Measurements from ENCODE around the gene KERA.
A peak's percentile ranks its signal among the peaks of the same experiment; 100 is the strongest.
"Not testable (repeated sequence)": the region's sequence is repeated elsewhere in the genome, so short reads cannot be mapped to it uniquely, and the experiment has no call there.

KERA gene

DNA sequence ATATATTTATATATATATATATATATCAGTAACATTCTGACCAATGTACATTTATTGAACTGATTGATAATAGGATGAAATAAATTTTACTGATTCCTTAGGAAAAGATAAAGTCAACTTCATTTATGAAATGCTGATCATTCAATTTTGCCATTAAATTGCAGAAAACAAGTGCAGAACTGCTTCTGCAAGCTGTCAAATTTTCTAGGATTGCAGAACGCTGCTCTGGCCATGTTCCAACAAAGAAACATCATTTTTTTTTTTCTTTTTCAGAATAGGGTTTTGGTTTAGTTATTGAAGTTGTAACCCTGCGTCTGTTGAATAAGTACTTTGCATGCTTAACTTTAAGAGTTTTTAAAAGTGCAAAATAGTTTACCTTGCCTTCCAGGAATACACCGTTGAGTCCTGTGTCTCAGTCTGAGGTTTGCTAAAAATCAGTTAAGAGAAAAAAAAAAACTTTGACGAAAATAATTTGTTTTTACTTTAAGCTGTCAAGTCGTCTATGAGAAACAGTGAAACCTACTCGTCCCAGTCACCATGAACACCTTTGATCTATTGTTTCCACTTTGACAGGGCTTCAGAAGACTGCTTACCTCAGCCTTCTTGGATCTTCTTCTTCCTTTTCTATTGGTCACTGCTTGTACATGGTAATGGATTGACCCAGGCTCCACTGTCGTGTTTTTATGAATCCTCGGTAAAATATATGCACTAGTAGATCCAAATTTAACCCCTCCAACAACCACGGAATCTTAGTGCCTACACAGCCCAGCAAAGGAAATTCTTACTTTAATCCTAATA lies at the start of gene KERA:
TSS of gene KERA (minus strand) at position 657 of the 798 bp plus-strand sequence. CDS start 1,743 bp downstream, outside the sequence.
- DNase-seq (ENCODE audit: low spot score), result no peak

DNA sequence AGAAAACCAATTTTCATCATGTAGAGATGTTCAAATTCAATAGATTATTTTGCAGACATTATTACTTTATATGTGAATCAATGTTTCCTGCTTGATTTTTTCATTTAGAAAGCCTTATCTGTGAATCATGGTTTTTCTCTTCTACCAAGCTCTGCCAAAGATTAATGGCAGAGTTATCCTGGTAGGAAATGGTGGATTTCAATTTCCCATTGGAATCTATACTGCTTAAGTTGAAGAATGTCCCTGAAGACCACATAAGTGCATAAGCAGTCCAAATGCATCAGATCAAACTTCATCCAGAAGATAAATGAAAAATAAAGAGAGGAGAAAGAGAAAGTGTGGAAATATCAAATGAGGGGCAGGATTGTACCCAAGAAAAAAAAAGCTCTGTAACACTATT lies 48.5 kb upstream of the KERA start:
- no peak for DNase-seq (ENCODE audit: low spot score)

DNA sequence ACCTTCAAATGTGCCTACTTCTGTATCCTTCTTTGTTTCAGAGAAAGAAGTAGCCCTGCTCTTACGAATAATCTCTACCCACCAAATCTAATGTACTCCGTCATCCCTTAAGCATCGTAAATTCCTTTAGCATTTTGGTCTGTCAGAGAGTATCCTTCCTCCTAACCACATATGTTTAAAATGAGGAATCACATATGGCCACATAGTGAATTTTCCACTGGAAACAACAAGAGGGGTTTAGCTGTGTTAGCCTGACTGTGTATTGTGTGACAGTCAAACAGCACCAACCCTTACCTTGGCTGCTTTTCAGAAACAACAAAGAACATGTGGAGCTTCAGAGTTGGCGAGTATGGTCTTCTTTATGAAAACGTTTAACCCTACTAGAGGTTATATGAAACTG lies 48.0 kb upstream of the KERA start:
- no peak for DNase-seq (ENCODE audit: low spot score)

- DNase-seq (ENCODE audit: low spot score), result no peak
These were observed 47.1 kb upstream of the KERA start for GRCh38 chr12:91104812-91105466.

DNA sequence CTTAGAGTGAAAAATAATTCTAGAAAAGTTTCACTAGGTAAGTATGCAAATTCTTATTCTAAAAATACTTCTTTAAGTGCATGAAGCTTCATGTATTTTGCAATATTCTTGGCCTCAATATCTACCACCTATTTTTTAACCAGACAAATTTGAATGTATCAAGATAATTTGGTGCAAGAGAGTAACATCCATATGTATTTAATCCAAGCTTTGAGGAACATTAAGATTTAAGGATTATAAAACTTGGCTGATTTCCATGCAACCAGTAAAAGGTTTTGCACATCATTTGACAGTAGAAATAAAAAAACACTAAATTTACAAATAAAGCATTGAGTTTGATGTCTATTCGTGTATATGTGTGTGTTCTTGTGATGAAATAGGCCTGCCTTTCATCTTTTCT lies 45.8 kb upstream of the KERA start:
- DNase-seq (ENCODE audit: low spot score), result no peak

DNA sequence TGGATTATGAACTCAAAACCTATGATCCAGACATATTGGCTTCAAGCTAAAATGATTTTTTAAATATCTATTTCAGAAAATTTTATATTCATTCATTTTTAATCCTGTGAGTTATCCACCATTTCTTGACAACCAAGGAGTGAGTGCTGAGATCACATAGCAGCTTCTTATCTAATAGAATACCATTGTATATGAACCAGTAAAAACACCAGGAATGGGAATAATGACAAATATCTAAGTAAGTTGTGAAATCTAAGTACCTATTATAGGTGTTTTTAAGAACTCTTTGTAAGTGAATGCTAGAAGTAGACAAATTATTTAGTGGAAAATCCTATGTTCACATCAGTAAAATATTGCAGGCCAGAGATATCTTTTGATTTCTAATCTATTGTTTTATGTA lies 45.3 kb upstream of the KERA start:
- no peak for DNase-seq (ENCODE audit: low spot score)

GRCh38 chr12:91100906-91101305 lies 43.1 kb upstream of the KERA start:
- no peak for DNase-seq (ENCODE audit: low spot score)

DNA sequence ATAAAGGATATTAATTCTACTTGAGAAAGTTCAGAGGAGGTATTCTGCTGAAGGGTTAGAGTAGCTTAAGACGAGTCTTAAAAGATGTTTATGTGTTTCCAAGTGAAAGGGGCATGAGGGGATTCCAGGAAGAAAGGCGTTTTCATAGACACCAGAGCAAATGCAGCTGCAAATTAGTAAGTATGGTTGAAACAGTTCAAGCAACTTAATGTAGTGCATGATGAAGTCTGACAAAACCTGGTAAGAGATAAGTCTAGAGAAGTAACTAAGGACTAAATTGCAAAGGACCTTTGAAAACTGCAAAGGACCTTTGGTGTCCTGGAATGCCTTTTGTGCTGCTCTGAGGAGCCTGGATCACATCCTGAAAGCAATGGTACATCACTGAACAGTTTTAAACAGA lies 42.0 kb upstream of the KERA start:
- no peak for DNase-seq (ENCODE audit: low spot score)

DNA sequence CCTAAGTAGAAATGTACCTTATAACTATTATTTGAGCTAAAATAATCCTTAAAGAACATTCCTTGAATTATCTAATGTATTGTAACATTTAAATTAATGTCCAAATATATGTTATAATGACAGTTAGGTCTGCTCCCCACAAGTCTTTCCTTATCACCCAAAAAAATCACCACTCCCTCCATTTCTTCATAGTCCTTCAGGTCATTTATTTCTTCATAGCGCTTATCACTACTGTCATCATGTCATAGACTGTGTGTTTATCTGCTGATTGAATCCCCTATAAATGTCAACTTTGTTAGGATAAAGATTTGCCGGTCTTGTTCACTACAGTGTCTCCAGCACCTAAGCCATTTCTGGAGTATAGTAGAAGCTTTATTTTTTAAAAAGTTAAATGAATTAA lies 41.5 kb upstream of the KERA start:
- DNase-seq (ENCODE audit: low spot score), result no peak

DNA sequence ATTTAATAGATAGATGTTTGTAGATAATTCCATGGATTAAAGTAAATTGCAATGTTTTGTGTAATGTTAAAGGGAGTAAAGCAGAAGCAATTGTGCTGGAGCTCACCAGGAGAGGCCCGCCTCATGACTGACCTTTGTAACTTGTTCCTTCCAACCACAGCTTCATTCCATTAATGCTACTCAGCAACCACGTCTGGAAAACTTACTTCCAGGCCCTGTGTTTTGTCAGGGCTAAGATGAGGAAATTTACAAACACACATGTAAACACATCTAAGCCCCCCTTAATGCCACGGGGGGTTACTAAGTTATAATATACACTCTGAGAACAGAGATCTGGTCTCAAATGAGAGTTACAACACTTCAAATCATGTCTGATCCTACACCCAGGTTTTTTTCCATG lies 41.1 kb upstream of the KERA start:
- DNase-seq (ENCODE audit: low spot score), result peak; percentile 77

GRCh38 chr12:91098461-91098860 lies 40.6 kb upstream of the KERA start:
- DNase-seq (ENCODE audit: low spot score), result no peak

- DNase-seq (ENCODE audit: low spot score), result no peak
These were observed 37.1 kb upstream of the KERA start for GRCh38 chr12:91094957-91095356.

DNA sequence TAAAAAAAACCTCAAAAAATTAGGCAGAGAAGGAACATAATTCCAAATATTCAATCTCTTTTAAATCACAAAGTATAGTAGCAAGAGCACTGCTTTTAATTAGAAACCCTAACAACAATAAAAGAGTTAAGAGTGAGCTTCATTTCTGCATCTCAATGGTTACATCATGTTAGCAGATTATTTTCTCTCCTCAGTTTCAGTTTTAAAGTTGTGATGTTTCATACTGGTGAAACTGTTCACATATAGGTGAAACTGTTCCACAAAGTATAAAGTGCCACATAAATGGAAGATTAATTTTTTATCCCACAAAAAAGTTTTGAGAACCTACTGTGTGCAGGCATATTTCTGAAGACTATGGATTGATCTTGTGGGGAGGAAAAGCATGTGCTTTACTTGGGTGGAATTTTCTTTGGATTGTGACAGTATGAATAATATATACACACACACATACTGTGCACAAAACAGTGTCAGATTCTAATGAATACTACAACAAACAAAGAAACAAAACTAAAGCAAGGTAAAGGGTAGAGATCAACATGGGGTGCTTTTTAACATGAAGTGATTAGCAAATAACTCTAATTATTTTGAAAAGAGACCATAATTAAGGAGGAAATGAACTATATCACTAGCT lies 36.3 kb upstream of the KERA start:
- no peak for DNase-seq (ENCODE audit: low spot score)

DNA sequence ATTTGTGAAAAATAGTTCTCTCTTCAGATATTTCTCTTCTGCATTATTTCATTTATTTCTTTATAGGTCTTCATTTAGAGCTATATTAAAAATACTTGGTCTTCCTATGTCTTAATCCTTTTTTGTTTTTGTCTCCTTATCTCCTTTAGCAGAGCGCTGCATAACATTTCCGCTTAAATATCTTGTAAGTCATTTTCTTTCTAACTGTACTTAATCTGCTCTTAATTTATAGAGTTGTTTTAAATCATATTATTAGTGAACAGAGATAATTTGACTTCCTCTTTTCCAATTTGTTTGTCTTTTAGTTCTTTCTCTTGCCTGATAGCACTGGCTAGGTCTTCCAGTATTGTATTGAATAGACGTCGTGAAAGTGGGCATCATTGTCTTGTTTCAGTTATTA lies 35.5 kb upstream of the KERA start:
- DNase-seq (ENCODE audit: low spot score), result no peak

GRCh38 chr12:91091916-91092715 lies 34.3 kb upstream of the KERA start:
- no peak for DNase-seq (ENCODE audit: low spot score)

- DNase-seq (ENCODE audit: low spot score), result not testable (repeated sequence)
These were observed 32.1 kb upstream of the KERA start for GRCh38 chr12:91089953-91090352.

GRCh38 chr12:91080041-91080440 lies 22.2 kb upstream of the KERA start:
- DNase-seq (ENCODE audit: low spot score), result no peak

- DNase-seq (ENCODE audit: low spot score), result no peak
These were observed 20.7 kb upstream of the KERA start for GRCh38 chr12:91078501-91078900.

DNA sequence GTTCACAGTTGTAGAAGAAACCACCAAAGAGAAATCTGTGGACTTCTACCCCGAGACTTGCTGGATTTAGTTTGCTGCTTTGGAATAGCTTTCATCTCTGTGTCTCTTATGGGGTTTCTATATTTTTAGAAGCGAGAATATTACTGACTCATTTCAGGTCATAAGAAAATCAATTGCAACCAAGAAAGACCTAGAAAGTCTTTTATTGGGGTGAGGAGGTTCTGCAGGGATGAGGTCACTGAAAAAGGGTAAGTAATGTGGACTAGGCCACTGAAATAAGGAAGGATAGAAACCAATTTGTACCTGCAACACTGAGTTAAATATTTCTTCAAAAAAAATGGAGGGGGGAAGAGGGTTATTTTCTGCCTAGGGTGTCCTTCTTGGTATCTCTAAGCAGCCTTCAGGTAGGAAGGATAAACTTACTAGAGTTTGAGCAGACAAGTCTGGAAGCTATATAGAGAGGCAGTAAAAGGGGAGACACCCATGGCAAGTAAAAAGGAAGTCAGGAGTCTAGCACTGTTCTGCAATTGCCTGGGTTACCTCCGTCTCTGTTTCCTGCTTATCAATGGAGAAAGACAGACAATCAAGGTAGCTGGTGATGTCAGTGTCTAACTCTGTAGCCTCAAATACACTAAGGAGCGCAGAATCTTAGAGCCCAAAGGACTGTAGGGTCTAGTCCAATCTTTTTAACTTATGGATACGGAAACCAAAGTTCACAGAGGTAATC lies 19.6 kb upstream of the KERA start:
- no peak for DNase-seq (ENCODE audit: low spot score)

DNA sequence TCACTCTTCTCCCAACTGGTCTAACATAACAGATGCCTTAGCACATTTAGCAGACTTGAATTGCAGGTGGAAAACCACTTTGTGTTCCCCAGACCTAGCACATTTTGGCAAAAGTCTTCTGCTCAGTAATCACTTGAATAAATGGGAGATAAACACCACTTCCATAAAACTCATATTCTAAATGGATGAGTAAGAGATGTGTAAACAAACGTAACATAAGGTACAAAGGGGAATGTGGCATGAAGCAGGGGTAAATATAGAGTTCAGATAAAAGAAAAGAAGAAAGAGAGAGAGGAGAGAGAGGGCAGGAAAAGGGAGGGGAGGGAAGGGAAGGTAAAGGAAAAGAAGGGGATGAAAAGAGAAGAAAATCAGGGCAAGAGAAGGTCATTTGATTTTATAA lies 17.0 kb upstream of the KERA start:
- no peak for DNase-seq (ENCODE audit: low spot score)

- DNase-seq (ENCODE audit: low spot score), result peak; percentile 32
These were observed 16.4 kb upstream of the KERA start for GRCh38 chr12:91074154-91074709.
